OCI-LY1 (cell line): ENCODE results near the gene MPRIP.

Source experiments
- CTCF ChIP-seq: fragments of 200-600 bp; sonication (generic), shearing (Covaris generic); IDR thresholded peaks from 2 replicates; pipeline ENCODE4 v1.5.1; 2017; ENCODE audit warnings: mild to moderate bottlenecking, antibody characterized with exemption, low read length, moderate library complexity, mixed read lengths
- EZH2 ChIP-seq: fragments of 200-600 bp; sonication (generic), shearing (Covaris generic); IDR thresholded peaks from 2 replicates; pipeline ENCODE4 v1.8.0; 2017; ENCODE audit warnings: borderline replicate concordance, mixed run types, mild to moderate bottlenecking, antibody characterized with exemption, low read length, moderate library complexity, mixed read lengths

- TF ChIP-seq CTCF: no peak
- no peak for TF ChIP-seq EZH2
Measured at GRCh38 chr17:17075125-17075781, 33.0 kb downstream of the MPRIP start.
